Stomach (tissue), 4 donors: ENCODE data around the gene A1CF.

Experiments used
- CTCF ChIP-seq, 7 experiments: fragments of 450-650 bp in 4 of 7; fragments of 200-600 bp in 3 of 7; sonication (generic) in 3 of 7; IDR thresholded peaks; one replicate each; pipeline ENCODE4 v1.5.1; 2016 to 2019; ENCODE audit warnings: antibody characterized with exemption in 7 of 7, control low read depth in 2 of 7, mild to moderate bottlenecking in 1 of 7
- EP300 ChIP-seq: sonication (generic); formaldehyde crosslinking; IDR thresholded peaks from one replicate; pipeline ENCODE4 v1.6.1; 2017; ENCODE audit warnings: antibody characterized with exemption
- POLR2A ChIP-seq, 4 donors: fragments of 450-650 bp; IDR thresholded peaks; one replicate each; pipeline ENCODE4 v1.6.1; 2016; ENCODE audit warnings: antibody characterized with exemption in 4 of 4, control low read depth in 2 of 4, mild to moderate bottlenecking in 1 of 4, moderate library complexity in 1 of 4

GRCh38 chr10:50862719-50863118 is 22.7 kb downstream of the A1CF start:
- no peak for TF ChIP-seq EP300
- no peak for TF ChIP-seq CTCF (IDR thresholded peaks at IDR 0.05)
- TF ChIP-seq POLR2A (IDR thresholded peaks at IDR 0.05): no peak
